ENCODE data around the gene DCUN1D5.

DCUN1D5 gene

GRCh38 chr11:103053997-103054396, 38.0 kb downstream of the DCUN1D5 start:
- Histone ChIP-seq H3K36me3 (ENCODE audit: control insufficient read depth, insufficient read depth, low read length) (no peaks in the 10 kb centered on the region), H3K27me3 (replicated peaks; ENCODE audit: control insufficient read depth, insufficient read depth, low read length) (no peaks in the 10 kb centered on the region), H3K4me3 (replicated peaks; ENCODE audit: low read depth, low read length) (no peak overlapping the region)
- DNase-seq (ENCODE audit: extremely low read depth, insufficient read length) = no peak
- no peak for TF ChIP-seq CTCF (IDR thresholded peaks at IDR 0.05; ENCODE audit: insufficient read depth, low read length, poor library complexity, severe bottlenecking)

GRCh38 chr11:103051981-103052380, 40.0 kb downstream of the DCUN1D5 start:
- TF ChIP-seq CTCF (IDR thresholded peaks at IDR 0.05; ENCODE audit: insufficient read depth, low read length, poor library complexity, severe bottlenecking) = no peak
- H3K4me3 ChIP-seq (replicated peaks; ENCODE audit: low read depth, low read length) = no peak overlapping the region
- H3K36me3 ChIP-seq (ENCODE audit: control insufficient read depth, insufficient read depth, low read length) = no peaks in the 10 kb centered on the region
- H3K27me3 ChIP-seq (replicated peaks; ENCODE audit: control insufficient read depth, insufficient read depth, low read length) = no peaks in the 10 kb centered on the region
- DNase-seq (ENCODE audit: extremely low read depth, insufficient read length) = no peak

GRCh38 chr11:103051151-103051801, 40.7 kb downstream of the DCUN1D5 start:
- Histone ChIP-seq H3K36me3 (ENCODE audit: control insufficient read depth, insufficient read depth, low read length) (no peaks in the 10 kb centered on the region), H3K27me3 (replicated peaks; ENCODE audit: control insufficient read depth, insufficient read depth, low read length) (no peaks in the 10 kb centered on the region), H3K4me3 (replicated peaks; ENCODE audit: low read depth, low read length) (no peak overlapping the region)
- no peak for TF ChIP-seq CTCF (IDR thresholded peaks at IDR 0.05; ENCODE audit: insufficient read depth, low read length, poor library complexity, severe bottlenecking)
- DNase-seq (ENCODE audit: extremely low read depth, insufficient read length) = no peak

GRCh38 chr11:103050351-103050750, 41.6 kb downstream of the DCUN1D5 start:
- Histone ChIP-seq H3K4me3 (replicated peaks; ENCODE audit: low read depth, low read length) (no peak overlapping the region), H3K27me3 (replicated peaks; ENCODE audit: control insufficient read depth, insufficient read depth, low read length) (no peaks in the 10 kb centered on the region), H3K36me3 (ENCODE audit: control insufficient read depth, insufficient read depth, low read length) (no peaks in the 10 kb centered on the region)
- TF ChIP-seq CTCF (IDR thresholded peaks at IDR 0.05; ENCODE audit: insufficient read depth, low read length, poor library complexity, severe bottlenecking) = no peak
- DNase-seq (ENCODE audit: extremely low read depth, insufficient read length) = no peak

GRCh38 chr11:103047837-103048236, 44.1 kb downstream of the DCUN1D5 start:
- DNase-seq (ENCODE audit: extremely low read depth, insufficient read length) = no peak
- Histone ChIP-seq H3K27me3 (replicated peaks; ENCODE audit: control insufficient read depth, insufficient read depth, low read length) (no peaks in the 10 kb centered on the region), H3K4me3 (replicated peaks; ENCODE audit: low read depth, low read length) (no peak overlapping the region), H3K36me3 (ENCODE audit: control insufficient read depth, insufficient read depth, low read length) (no peaks in the 10 kb centered on the region)
- no peak for TF ChIP-seq CTCF (IDR thresholded peaks at IDR 0.05; ENCODE audit: insufficient read depth, low read length, poor library complexity, severe bottlenecking)
